ENCODE measurements around the gene FSTL4. TPM values are rescaled to one million over a fixed set of nuclear protein-coding genes. Genes with fewer than 3 reads are reported as not detected.
A peak's percentile ranks its signal among the peaks of the same experiment; 100 is the strongest.

FSTL4 gene
- polyA plus RNA-seq, 4 donors, result 0.25 to 1.5 TPM; not detected in 2

DNA sequence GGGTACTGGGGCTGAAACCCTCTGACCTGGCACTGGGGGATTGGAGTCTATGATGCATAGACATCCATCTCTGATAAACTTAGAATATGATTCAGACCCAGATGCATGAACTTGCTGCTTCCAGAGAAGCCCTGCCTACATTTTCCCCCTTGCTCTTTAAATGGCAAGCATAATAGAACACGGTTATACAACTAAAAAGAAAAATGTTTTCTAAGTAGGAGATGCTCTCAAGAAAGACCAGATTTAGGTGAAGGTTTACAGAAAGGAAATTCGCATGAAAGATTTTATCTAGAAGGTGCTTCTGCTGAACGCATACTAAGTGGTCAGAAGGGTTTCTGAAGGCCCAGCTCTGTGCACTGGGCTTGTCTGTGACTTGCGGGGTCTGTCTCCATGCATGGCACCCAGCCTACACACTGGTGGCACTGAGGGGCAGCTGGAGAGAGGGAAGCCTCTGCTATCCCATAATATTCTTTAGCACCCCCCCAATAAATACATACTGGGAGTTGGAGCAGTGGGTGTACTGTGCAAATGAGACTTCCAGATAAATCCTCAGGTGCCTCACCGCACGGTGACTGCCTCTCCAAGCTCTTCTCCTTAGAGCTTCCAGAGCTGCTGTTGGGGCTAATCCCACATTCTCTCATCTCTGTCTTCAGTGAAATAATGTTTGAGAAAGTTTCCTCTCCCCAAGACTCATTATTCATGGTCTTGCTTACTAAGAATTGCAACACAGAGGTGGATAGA is 114.6 kb downstream of the FSTL4 start:
- Histone ChIP-seq H3K27me3 (ENCODE audit: control insufficient read depth in 3 of 3, insufficient read depth in 3 of 3, low read length in 3 of 3) (peaks cover 0 to 2% (median 0%) of the 10 kb centered on the region in 3 donors), H3K36me3 (ENCODE audit: control insufficient read depth in 3 of 3, insufficient read depth in 2 of 3, low read depth in 1 of 3, low read length in 3 of 3) (no peaks in the 10 kb centered on the region), H3K9me3 (ENCODE audit: control insufficient read depth in 2 of 2, insufficient read depth in 1 of 2, low read depth in 1 of 2, low read length in 1 of 2) (no peaks in the 10 kb centered on the region), H3K4me1 (ENCODE audit: control insufficient read depth in 3 of 3, insufficient read depth in 2 of 3, low read depth in 1 of 3, low read length in 2 of 3) (no peaks in the 10 kb centered on the region), H3K4me3 (ENCODE audit: low read depth in 1 of 3, low read length in 3 of 3) (no peak overlapping the region), H3K27ac (ENCODE audit: low read depth in 1 of 3, low read length in 2 of 3) (no peak overlapping the region)
- WGBS, 3 donors, result 83 to 88% (median 85%) methylated on average over 6 of the region's 6 CpGs
- DNase-seq (no peak), FAIRE-seq (no peak)

DNA sequence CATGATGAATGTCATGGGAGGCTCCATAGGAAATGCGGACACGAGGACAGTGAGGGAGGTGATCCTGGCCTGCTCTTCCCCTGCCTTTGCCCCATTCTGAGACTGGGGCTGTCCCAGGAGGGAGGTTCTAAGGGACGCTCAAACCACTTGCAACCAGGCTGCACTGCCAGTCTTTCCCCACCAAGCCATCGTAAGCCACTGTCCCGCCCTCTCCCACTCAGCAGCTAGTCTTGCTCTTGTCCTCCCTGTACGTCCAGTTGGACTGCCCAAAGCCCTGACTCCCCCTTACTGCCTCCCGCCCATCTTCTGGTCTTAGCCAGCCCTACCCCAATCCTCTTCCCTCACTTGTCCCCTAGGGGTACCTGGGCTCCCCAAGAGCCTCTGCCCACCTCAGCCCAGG is 115.7 kb downstream of the FSTL4 start:
- no peak overlapping the region for H3K4me3 ChIP-seq (ENCODE audit: low read depth in 1 of 3, low read length in 3 of 3)
- no peaks in the 10 kb centered on the region for H3K4me1 ChIP-seq (ENCODE audit: control insufficient read depth in 3 of 3, insufficient read depth in 2 of 3, low read depth in 1 of 3, low read length in 2 of 3)
- WGBS, 3 donors, result 79 to 92% (median 89%) methylated on average over 7 of the region's 7 CpGs
- H3K36me3 ChIP-seq (ENCODE audit: control insufficient read depth in 3 of 3, insufficient read depth in 2 of 3, low read depth in 1 of 3, low read length in 3 of 3), result no peaks in the 10 kb centered on the region
- H3K27ac ChIP-seq (ENCODE audit: low read depth in 1 of 3, low read length in 2 of 3), result no peak overlapping the region
- H3K9me3 ChIP-seq (ENCODE audit: control insufficient read depth in 2 of 2, insufficient read depth in 1 of 2, low read depth in 1 of 2, low read length in 1 of 2), result no peaks in the 10 kb centered on the region
- FAIRE-seq, result no peak
- no peak for DNase-seq
- peaks cover 0 to 2% (median 0%) of the 10 kb centered on the region in 3 donors for H3K27me3 ChIP-seq (ENCODE audit: control insufficient read depth in 3 of 3, insufficient read depth in 3 of 3, low read length in 3 of 3)

DNA sequence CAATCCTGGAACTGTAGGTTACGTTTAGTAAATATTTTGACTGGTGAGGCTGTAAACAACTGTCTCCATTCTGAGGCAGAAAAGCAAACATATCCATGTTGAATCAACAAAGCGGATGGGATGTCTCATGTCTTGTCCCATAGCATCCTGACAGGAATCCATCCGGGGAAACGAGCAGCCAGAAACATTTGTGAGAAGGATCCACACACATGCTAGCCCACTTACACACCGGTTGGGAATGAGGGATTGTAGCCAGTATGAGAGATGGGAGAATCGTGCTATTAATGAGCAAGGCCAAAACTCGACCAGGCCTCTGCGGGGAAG is 117.5 kb downstream of the FSTL4 start:
- Histone ChIP-seq H3K9me3 (ENCODE audit: control insufficient read depth in 2 of 2, insufficient read depth in 1 of 2, low read depth in 1 of 2, low read length in 1 of 2) (no peaks in the 10 kb centered on the region), H3K4me1 (ENCODE audit: control insufficient read depth in 3 of 3, insufficient read depth in 2 of 3, low read depth in 1 of 3, low read length in 2 of 3) (no peaks in the 10 kb centered on the region), H3K4me3 (ENCODE audit: low read depth in 1 of 3, low read length in 3 of 3) (no peak overlapping the region), H3K27me3 (ENCODE audit: control insufficient read depth in 3 of 3, insufficient read depth in 3 of 3, low read length in 3 of 3) (peaks cover 0 to 2% (median 0%) of the 10 kb centered on the region in 3 donors), H3K27ac (ENCODE audit: low read depth in 1 of 3, low read length in 2 of 3) (no peak overlapping the region), H3K36me3 (ENCODE audit: control insufficient read depth in 3 of 3, insufficient read depth in 2 of 3, low read depth in 1 of 3, low read length in 3 of 3) (no peaks in the 10 kb centered on the region)
- WGBS, 3 donors, result 66 to 76% (median 76%) methylated on average over 8 of the region's 8 CpGs
- no peak for FAIRE-seq
- no peak for DNase-seq

DNA sequence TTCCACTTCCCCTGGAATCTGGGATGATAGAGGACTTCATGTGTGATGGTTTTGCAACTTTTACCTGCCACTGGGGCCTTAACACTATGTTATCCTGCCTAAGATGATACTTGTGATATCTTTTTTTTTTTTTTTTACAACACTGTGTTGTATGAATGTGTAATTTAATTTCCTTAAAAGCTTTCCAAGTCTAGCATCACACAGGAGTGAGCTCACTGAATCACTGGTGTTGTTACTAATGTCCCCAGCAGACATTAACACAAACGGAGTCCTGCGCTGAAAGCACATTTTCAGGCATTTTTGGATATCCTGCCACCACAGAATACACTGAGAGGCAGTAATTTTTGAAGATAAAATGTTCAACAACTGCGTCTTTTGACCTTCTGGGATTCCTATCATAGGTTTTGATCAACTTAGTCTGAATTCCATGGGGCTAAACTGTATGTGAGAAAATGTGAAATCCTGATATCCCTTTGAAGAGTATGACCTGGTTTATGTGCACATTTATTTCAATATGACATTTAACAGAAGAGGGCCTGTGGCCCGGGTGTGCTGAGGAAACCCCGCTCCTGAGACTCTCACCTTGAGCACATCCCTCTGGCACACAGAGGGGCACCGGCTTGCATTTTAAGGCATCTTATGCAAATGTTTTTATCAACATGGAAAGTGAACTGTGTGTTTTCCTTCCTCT is 118.0 kb downstream of the FSTL4 start:
- 72 to 82% (median 77%) methylated on average over 6 of the region's 6 CpGs for WGBS, 3 donors
- no peak for DNase-seq
- Histone ChIP-seq H3K27ac (ENCODE audit: low read depth in 1 of 3, low read length in 2 of 3) (no peak overlapping the region), H3K36me3 (ENCODE audit: control insufficient read depth in 3 of 3, insufficient read depth in 2 of 3, low read depth in 1 of 3, low read length in 3 of 3) (no peaks in the 10 kb centered on the region), H3K27me3 (ENCODE audit: control insufficient read depth in 3 of 3, insufficient read depth in 3 of 3, low read length in 3 of 3) (peaks cover 0 to 2% (median 0%) of the 10 kb centered on the region in 3 donors), H3K4me1 (ENCODE audit: control insufficient read depth in 3 of 3, insufficient read depth in 2 of 3, low read depth in 1 of 3, low read length in 2 of 3) (no peaks in the 10 kb centered on the region), H3K9me3 (ENCODE audit: control insufficient read depth in 2 of 2, insufficient read depth in 1 of 2, low read depth in 1 of 2, low read length in 1 of 2) (no peaks in the 10 kb centered on the region), H3K4me3 (ENCODE audit: low read depth in 1 of 3, low read length in 3 of 3) (no peak overlapping the region)
- FAIRE-seq, result no peak

DNA sequence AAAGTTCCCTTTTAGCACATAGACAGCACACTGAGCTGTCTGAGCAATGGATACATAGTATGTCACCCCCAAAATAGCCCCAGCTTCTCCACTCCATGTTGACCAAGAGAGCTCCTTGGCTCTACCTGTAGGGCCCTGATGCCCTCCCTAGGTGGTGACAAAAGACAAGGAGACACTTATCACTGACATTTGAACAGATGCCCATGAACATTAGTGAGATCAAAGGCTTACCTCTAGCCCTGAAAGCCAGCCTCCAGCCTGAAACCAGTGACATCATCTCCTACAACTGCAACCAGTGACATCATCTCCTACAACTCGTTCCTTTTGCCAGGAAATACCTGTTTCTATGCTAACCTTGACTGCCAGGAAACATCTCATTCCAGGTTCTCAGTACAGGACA is 122.7 kb downstream of the FSTL4 start:
- no peaks in the 10 kb centered on the region for H3K4me1 ChIP-seq (ENCODE audit: control insufficient read depth in 3 of 3, insufficient read depth in 2 of 3, low read depth in 1 of 3, low read length in 2 of 3)
- no peak for FAIRE-seq

GRCh38 chr5:133487093-133487492 is 125.2 kb downstream of the FSTL4 start:
- Histone ChIP-seq H3K27me3 (ENCODE audit: control insufficient read depth in 3 of 3, insufficient read depth in 3 of 3, low read length in 3 of 3) (no peaks in the 10 kb centered on the region), H3K9me3 (ENCODE audit: control insufficient read depth in 2 of 2, insufficient read depth in 1 of 2, low read depth in 1 of 2, low read length in 1 of 2) (peaks cover 0 to 5% of the 10 kb centered on the region in 2 donors), H3K4me1 (ENCODE audit: control insufficient read depth in 3 of 3, insufficient read depth in 2 of 3, low read depth in 1 of 3, low read length in 2 of 3) (no peaks in the 10 kb centered on the region), H3K36me3 (ENCODE audit: control insufficient read depth in 3 of 3, insufficient read depth in 2 of 3, low read depth in 1 of 3, low read length in 3 of 3) (no peaks in the 10 kb centered on the region), H3K4me3 (ENCODE audit: low read depth in 1 of 3, low read length in 3 of 3) (no peak overlapping the region), H3K27ac (ENCODE audit: low read depth in 1 of 3, low read length in 2 of 3) (no peak overlapping the region)
- 47 to 62% (median 60%) methylated on average over 4 of the region's 4 CpGs for WGBS, 3 donors
- DNase-seq (no peak), FAIRE-seq (no peak)

More for the DNA sequence above, 122.7 kb downstream of the FSTL4 start:
- Histone ChIP-seq H3K36me3 (ENCODE audit: control insufficient read depth in 3 of 3, insufficient read depth in 2 of 3, low read depth in 1 of 3, low read length in 3 of 3) (no peaks in the 10 kb centered on the region), H3K9me3 (ENCODE audit: control insufficient read depth in 2 of 2, insufficient read depth in 1 of 2, low read depth in 1 of 2, low read length in 1 of 2) (no peaks in the 10 kb centered on the region), H3K27ac (ENCODE audit: low read depth in 1 of 3, low read length in 2 of 3) (no peak overlapping the region), H3K27me3 (ENCODE audit: control insufficient read depth in 3 of 3, insufficient read depth in 3 of 3, low read length in 3 of 3) (no peaks in the 10 kb centered on the region), H3K4me3 (ENCODE audit: low read depth in 1 of 3, low read length in 3 of 3) (no peak overlapping the region)
- WGBS, 3 donors, result 0 to 27% (median 12%) methylated on average over 1 of the region's 1 CpG
- DNase-seq, result peak in 1 of 2 donors; percentile 5

DNA sequence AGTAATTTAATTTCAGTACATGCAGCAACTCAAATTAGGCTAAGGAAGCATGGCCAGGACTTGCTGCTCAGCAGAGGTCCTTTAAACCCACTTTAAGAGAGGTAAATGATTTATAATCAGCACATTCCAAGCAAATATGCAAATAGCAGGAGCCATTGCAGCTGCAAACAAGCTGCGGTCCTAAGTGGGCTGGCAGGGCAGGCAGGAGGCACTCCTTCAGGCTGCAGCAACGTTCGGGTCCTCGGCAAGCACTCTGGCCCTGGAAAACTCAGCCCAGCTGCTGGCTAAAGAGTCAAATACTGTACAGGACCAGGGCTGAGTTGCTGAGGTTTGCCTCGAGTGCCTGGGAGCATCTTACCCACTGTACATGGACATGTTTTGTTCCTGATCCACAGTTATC is 126.9 kb downstream of the FSTL4 start:
- H3K4me1 ChIP-seq (ENCODE audit: control insufficient read depth in 3 of 3, insufficient read depth in 2 of 3, low read depth in 1 of 3, low read length in 2 of 3), result no peaks in the 10 kb centered on the region
- DNase-seq (no peak), FAIRE-seq (no peak)
- H3K9me3 ChIP-seq (ENCODE audit: control insufficient read depth in 2 of 2, insufficient read depth in 1 of 2, low read depth in 1 of 2, low read length in 1 of 2), result peaks cover 0 to 5% of the 10 kb centered on the region in 2 donors
- 49 to 67% (median 64%) methylated on average over 5 of the region's 5 CpGs for WGBS, 3 donors
- no peak overlapping the region for H3K27ac ChIP-seq (ENCODE audit: low read depth in 1 of 3, low read length in 2 of 3)
- no peak overlapping the region for H3K4me3 ChIP-seq (ENCODE audit: low read depth in 1 of 3, low read length in 3 of 3)
- H3K27me3 ChIP-seq (ENCODE audit: control insufficient read depth in 3 of 3, insufficient read depth in 3 of 3, low read length in 3 of 3), result peaks cover 0 to under 1% (median 0%) of the 10 kb centered on the region in 3 donors
- no peaks in the 10 kb centered on the region for H3K36me3 ChIP-seq (ENCODE audit: control insufficient read depth in 3 of 3, insufficient read depth in 2 of 3, low read depth in 1 of 3, low read length in 3 of 3)

- Histone ChIP-seq H3K9me3 (ENCODE audit: control insufficient read depth in 2 of 2, insufficient read depth in 1 of 2, low read depth in 1 of 2, low read length in 1 of 2) (peaks cover 0 to 5% of the 10 kb centered on the region in 2 donors), H3K4me1 (ENCODE audit: control insufficient read depth in 3 of 3, insufficient read depth in 2 of 3, low read depth in 1 of 3, low read length in 2 of 3) (no peaks in the 10 kb centered on the region), H3K36me3 (ENCODE audit: control insufficient read depth in 3 of 3, insufficient read depth in 2 of 3, low read depth in 1 of 3, low read length in 3 of 3) (no peaks in the 10 kb centered on the region), H3K27me3 (ENCODE audit: control insufficient read depth in 3 of 3, insufficient read depth in 3 of 3, low read length in 3 of 3) (peaks cover 0 to 2% (median 0%) of the 10 kb centered on the region in 3 donors), H3K27ac (ENCODE audit: low read depth in 1 of 3, low read length in 2 of 3) (no peak overlapping the region), H3K4me3 (ENCODE audit: low read depth in 1 of 3, low read length in 3 of 3) (no peak overlapping the region)
- FAIRE-seq (no peak), DNase-seq (peak in 1 of 2 donors; percentile 3)
- 49 to 60% (median 59%) methylated on average over 5 of the region's 5 CpGs for WGBS, 3 donors
Observed at GRCh38 chr5:133483406-133484090, 128.8 kb downstream of the FSTL4 start.

Measured in small intestine (tissue), 7 donors.